ENCODE results near the gene MLH3. TPM values are rescaled to one million over a fixed set of nuclear protein-coding genes. Genes with fewer than 3 reads are reported as not detected.
A peak's percentile ranks its signal among the peaks of the same experiment; 100 is the strongest.

The MLH3 gene
- total and polyA plus RNA-seq, 2 experiments from 2014 or later, result 10.7 to 14.7 TPM

- no peaks in the 10 kb centered on the region for H3K36me3 ChIP-seq (ENCODE audit: insufficient read depth)
- H3K27ac Mint-ChIP-seq, result peak overlapping the region; percentile 8; the same call in 1 of the 2 replicates
These were observed 68.6 kb downstream of the MLH3 start for GRCh38 chr14:74982661-74983060.

More at GRCh38 chr14:74982661-74983060, 68.6 kb downstream of the MLH3 start:
- H3K27me3 ChIP-seq (ENCODE audit: insufficient read depth), result no peaks in the 10 kb centered on the region
- no peak for ATAC-seq
- H3K9me3 Mint-ChIP-seq, result no peaks in the 10 kb centered on the region; the same call in 2 of the 3 replicates
- H4K20me1 ChIP-seq (replicated peaks; ENCODE audit: insufficient read depth), result no peaks in the 10 kb centered on the region
- no peaks in the 10 kb centered on the region for H3K9me2 ChIP-seq (ENCODE audit: insufficient read depth)
- H2AFZ ChIP-seq, result no peak overlapping the region
- H3K79me2 ChIP-seq (replicated peaks; ENCODE audit: insufficient read depth), result no peaks in the 10 kb centered on the region
- peaks cover 30% of the 10 kb centered on the region for H3K4me1 ChIP-seq (ENCODE audit: insufficient read depth)
- H3K4me3 Mint-ChIP-seq, result no peak overlapping the region
- H3K27ac ChIP-seq (ENCODE audit: low read depth), result no peak overlapping the region
- H3K27me3 Mint-ChIP-seq (ENCODE audit: insufficient read depth, low read depth, poor library complexity), result peaks cover 12% of the 10 kb centered on the region
- H3K4me1 Mint-ChIP-seq, result peaks cover 42% of the 10 kb centered on the region
- no peaks in the 10 kb centered on the region for H3K36me3 Mint-ChIP-seq (ENCODE audit: low read depth)
- H3K4me3 ChIP-seq, result no peak overlapping the region
- no peak for TF ChIP-seq ZNF462 (CRISPR knock-in tag; IDR thresholded peaks at IDR 0.05)
- no peak for TF ChIP-seq ZNF331 (CRISPR knock-in tag; IDR thresholded peaks at IDR 0.05; ENCODE audit: low read depth)
- TF ChIP-seq, protein P1, sequence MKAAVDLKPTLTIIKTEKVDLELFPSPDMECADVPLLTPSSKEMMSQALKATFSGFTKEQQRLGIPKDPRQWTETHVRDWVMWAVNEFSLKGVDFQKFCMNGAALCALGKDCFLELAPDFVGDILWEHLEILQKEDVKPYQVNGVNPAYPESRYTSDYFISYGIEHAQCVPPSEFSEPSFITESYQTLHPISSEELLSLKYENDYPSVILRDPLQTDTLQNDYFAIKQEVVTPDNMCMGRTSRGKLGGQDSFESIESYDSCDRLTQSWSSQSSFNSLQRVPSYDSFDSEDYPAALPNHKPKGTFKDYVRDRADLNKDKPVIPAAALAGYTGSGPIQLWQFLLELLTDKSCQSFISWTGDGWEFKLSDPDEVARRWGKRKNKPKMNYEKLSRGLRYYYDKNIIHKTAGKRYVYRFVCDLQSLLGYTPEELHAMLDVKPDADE (IDR thresholded peaks at IDR 0.05), result no peak
- no peak for TF ChIP-seq POLR2AphosphoS5 (IDR thresholded peaks at IDR 0.05; ENCODE audit: low read depth)
- no peak for TF ChIP-seq STAT1 (IDR thresholded peaks at IDR 0.05; ENCODE audit: unreplicated experiment)
- no peak for TF ChIP-seq NANOG (IDR thresholded peaks at IDR 0.05; ENCODE audit: borderline replicate concordance)
- H3F3A ChIP-seq (replicated peaks; ENCODE audit: low read depth), result peaks cover 8% of the 10 kb centered on the region; the same call in 1 of the 2 replicates
- H3K4me2 ChIP-seq, result no peak overlapping the region
- no peak for DNase-seq (ENCODE audit: low spot score)
